Adrenal gland (tissue), 12 donors: ENCODE measurements around the gene CMTM5. TPM values are rescaled to one million over a fixed set of nuclear protein-coding genes. Genes with fewer than 3 reads are reported as not detected.

Source experiments
- DNase-seq, 7 donors: peaks; one replicate each; pipeline ENCODE4 v3.0.0-alpha.2; 2019 to 2020
- H3K27ac ChIP-seq, 5 donors: fragments of 200-600 bp; sonication (generic) in 4 of 5; 1 replicate in 3 of 5; 2 replicates in 2 of 5; pipeline versions ENCODE4 v1.5.1 to v1.8.0; 2016 to 2020; ENCODE audit warnings: mild to moderate bottlenecking in 1 of 5
- H3K27me3 ChIP-seq: fragments of 200-600 bp; 2 replicates; pipeline ENCODE4 v1.8.0; 2021
- H3K36me3 ChIP-seq, 2 donors: fragments of 200-600 bp; replicated peaks in 1 of 2; 1 replicate in 1 of 2; 2 replicates in 1 of 2; pipeline versions ENCODE4 v1.5.1 to v1.8.0; 2018 to 2022
- H3K4me1 ChIP-seq, 2 donors: fragments of 200-600 bp; replicated peaks in 1 of 2; 1 replicate in 1 of 2; 2 replicates in 1 of 2; pipeline versions ENCODE4 v1.5.1 to v1.8.0; 2018 to 2021
- H3K4me3 ChIP-seq, 4 donors: fragments of 200-600 bp; sonication (generic) in 3 of 4; one replicate each; pipeline ENCODE4 v1.5.1; 2016 to 2018
- H3K9me3 ChIP-seq, 3 donors: fragments of 200-600 bp; sonication (generic) in 1 of 3; replicated peaks in 1 of 3; 1 replicate in 2 of 3; 2 replicates in 1 of 3; pipeline versions ENCODE4 v1.5.1 to v1.8.0; 2016 to 2021
- POLR2A ChIP-seq, 2 donors: fragments of 450-650 bp; IDR thresholded peaks; one replicate each; pipeline ENCODE4 v1.6.1; 2017; ENCODE audit warnings: antibody characterized with exemption in 2 of 2, mild to moderate bottlenecking in 2 of 2, moderate library complexity in 1 of 2
- WGBS, 4 donors: extraction: QIAGEN DNeasy Blood & Tissue Kit in 2 of 4; methylation state at CpG; one replicate each; pipeline versions ENCODE4 v1.1.5 to v1.1.7; 2013 to 2017; 5-methylcytosine and 5-hydroxymethylcytosine counted together
- intact Hi-C, 2 donors: fragments of 100-400 bp; cut with DNase I; formaldehyde crosslinking; loops; one replicate each; pipeline versions ENCODE4 v1.14.1 to v1.15.0; 2022 to 2023
- polyA plus RNA-seq, 3 donors: library from polyadenylated mRNA; stranded (reverse); fragments of 200-250 nt in 2 of 3; fragments of 350-450 nt in 1 of 3; fragmentation: Illumina TruSeq in 1 of 3; extraction: RNeasy Lipid Tissue Mini Kit (QIAGEN cat#74804) in 1 of 3; gene quantifications; one replicate each; pipeline ENCODE4 v1.2.3, GENCODE V29; 2013 to 2014
- total RNA-seq, 9 donors: library from RNA; depleted of rRNA in 4 of 9; stranded (reverse); fragments of >200 nt in 4 of 9; fragments of 120-200 nt in 1 of 9; fragmentation: NEBNext Ultra II Directional in 1 of 9; extraction: Animal tissue kit (Norgen Biotek cat#: 25700) in 1 of 9; gene quantifications; one replicate each; pipeline versions ENCODE4 v1.1.0 to v1.2.4, GENCODE V29; 2013 to 2023
- TF ChIP-seq, protein P1 (sequence below), 6 experiments: fragments of 450-650 bp in 4 of 6; fragments of 200-600 bp in 2 of 6; sonication (generic) in 1 of 6; IDR thresholded peaks; 1 replicate in 5 of 6; 2 replicates in 1 of 6; pipeline versions ENCODE4 v1.5.1 to v1.8.0; 2016 to 2021; ENCODE audit warnings: antibody characterized with exemption in 6 of 6, mild to moderate bottlenecking in 2 of 6, moderate library complexity in 1 of 6
- donor health status: healthy with polysubstance abuse.
- donor health status: Bipolar disorder and iron deficiency.
- donor health status: DM: yes; HTN: yes; CAD: no.
- donor health status: DM: no; HTN: no; CAD: no.
- donor health status: DM: no; HTN: no; CAD: no.
- donor health status: DM: yes; HTN: yes; CAD: no.

The CMTM5 gene
- total and polyA plus RNA-seq, 12 donors, result 0.34 to 2.6 (median 0.89) TPM; not detected in 5

DNA sequence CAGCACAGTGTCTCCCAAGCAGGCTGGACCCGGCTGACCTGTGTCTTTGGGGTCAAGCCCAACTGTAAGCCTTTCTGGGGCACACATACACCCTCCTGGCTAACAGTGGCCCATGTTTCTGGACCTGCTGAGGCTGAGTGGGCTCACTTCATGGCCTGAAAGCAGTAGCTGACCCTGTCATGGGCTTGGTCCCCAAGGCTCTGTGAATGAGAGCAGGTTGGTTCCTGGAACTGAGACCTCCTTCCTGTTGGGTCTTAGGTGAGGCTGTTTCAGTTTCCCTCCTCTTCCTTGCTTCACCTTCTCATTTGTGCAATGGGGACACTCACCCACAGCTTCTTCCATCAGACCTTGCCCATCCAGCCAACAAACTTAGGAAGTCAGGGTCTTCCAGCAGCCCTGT is 5.0 kb upstream of the CMTM5 start:
- no peaks in the 10 kb centered on the region for H3K27me3 ChIP-seq
- TF ChIP-seq POLR2A (IDR thresholded peaks at IDR 0.05), result no peak
- TF ChIP-seq, protein P1, sequence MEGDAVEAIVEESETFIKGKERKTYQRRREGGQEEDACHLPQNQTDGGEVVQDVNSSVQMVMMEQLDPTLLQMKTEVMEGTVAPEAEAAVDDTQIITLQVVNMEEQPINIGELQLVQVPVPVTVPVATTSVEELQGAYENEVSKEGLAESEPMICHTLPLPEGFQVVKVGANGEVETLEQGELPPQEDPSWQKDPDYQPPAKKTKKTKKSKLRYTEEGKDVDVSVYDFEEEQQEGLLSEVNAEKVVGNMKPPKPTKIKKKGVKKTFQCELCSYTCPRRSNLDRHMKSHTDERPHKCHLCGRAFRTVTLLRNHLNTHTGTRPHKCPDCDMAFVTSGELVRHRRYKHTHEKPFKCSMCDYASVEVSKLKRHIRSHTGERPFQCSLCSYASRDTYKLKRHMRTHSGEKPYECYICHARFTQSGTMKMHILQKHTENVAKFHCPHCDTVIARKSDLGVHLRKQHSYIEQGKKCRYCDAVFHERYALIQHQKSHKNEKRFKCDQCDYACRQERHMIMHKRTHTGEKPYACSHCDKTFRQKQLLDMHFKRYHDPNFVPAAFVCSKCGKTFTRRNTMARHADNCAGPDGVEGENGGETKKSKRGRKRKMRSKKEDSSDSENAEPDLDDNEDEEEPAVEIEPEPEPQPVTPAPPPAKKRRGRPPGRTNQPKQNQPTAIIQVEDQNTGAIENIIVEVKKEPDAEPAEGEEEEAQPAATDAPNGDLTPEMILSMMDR (IDR thresholded peaks at IDR 0.05), result no peak
- 80 to 88% (median 84%) methylated on average over 1 of the region's 1 CpG for WGBS, 4 donors
- no peaks in the 10 kb centered on the region for H3K9me3 ChIP-seq
- DNase-seq, result no peak
- no peak overlapping the region for H3K27ac ChIP-seq
- peaks cover 0 to 1% of the 10 kb centered on the region in 2 donors for H3K4me1 ChIP-seq
- H3K4me3 ChIP-seq, result no peak overlapping the region
- intact Hi-C loops, result no loop called here
- no peaks in the 10 kb centered on the region for H3K36me3 ChIP-seq

- H3K36me3 ChIP-seq, result no peaks in the 10 kb centered on the region
- H3K27ac ChIP-seq, result no peak within 1 kb of the TSS
- no peak within 1 kb of the TSS for H3K4me3 ChIP-seq
- H3K4me1 ChIP-seq, result no peaks in the 10 kb centered on the region
- no peaks in the 10 kb centered on the region for H3K9me3 ChIP-seq
- 66 to 73% (median 71%) methylated on average over 2 of the region's 2 CpGs for WGBS, 4 donors
- no peaks in the 10 kb centered on the region for H3K27me3 ChIP-seq
- no peak for DNase-seq
- intact Hi-C loops, result no loop called here
- TF ChIP-seq, protein P1 (IDR thresholded peaks at IDR 0.05), result no peak
- TF ChIP-seq POLR2A (IDR thresholded peaks at IDR 0.05), result no peak
These were observed 4.3 kb upstream of the CMTM5 start, which contains the start of gene IL25 for GRCh38 chr14:23372509-23372908. Gene IL25 (plus strand): TSS chr14:23372809.

GRCh38 chr14:23373041-23373440 is 3.8 kb upstream of the CMTM5 start:
- Histone ChIP-seq H3K4me3 (no peak overlapping the region), H3K27me3 (no peaks in the 10 kb centered on the region), H3K27ac (no peak overlapping the region), H3K4me1 (no peaks in the 10 kb centered on the region), H3K36me3 (no peaks in the 10 kb centered on the region), H3K9me3 (no peaks in the 10 kb centered on the region)
- no peak for DNase-seq
- intact Hi-C loops, result no loop called here
- no peak for TF ChIP-seq POLR2A (IDR thresholded peaks at IDR 0.05)
- TF ChIP-seq, protein P1 (IDR thresholded peaks at IDR 0.05), result no peak
- WGBS, 4 donors, result 73 to 87% (median 81%) methylated on average over 2 to 3 of the region's 3 CpGs

DNA sequence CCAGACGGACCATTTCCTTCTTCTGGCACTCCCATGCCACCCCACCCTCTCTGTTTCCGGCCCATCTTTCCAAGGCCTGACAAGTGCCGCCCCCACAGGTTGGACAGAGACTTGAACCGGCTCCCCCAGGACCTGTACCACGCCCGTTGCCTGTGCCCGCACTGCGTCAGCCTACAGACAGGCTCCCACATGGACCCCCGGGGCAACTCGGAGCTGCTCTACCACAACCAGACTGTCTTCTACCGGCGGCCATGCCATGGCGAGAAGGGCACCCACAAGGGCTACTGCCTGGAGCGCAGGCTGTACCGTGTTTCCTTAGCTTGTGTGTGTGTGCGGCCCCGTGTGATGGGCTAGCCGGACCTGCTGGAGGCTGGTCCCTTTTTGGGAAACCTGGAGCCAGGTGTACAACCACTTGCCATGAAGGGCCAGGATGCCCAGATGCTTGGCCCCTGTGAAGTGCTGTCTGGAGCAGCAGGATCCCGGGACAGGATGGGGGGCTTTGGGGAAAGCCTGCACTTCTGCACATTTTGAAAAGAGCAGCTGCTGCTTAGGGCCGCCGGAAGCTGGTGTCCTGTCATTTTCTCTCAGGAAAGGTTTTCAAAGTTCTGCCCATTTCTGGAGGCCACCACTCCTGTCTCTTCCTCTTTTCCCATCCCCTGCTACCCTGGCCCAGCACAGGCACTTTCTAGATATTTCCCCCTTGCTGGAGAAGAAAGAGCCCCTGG is 1.2 kb upstream of the CMTM5 start:
- Histone ChIP-seq H3K36me3 (no peaks in the 10 kb centered on the region), H3K4me1 (no peaks in the 10 kb centered on the region), H3K27ac (no peak overlapping the region), H3K4me3 (no peak overlapping the region), H3K27me3 (no peaks in the 10 kb centered on the region), H3K9me3 (no peaks in the 10 kb centered on the region)
- intact Hi-C loops, result loop anchor here in 1 of 2 donors (5.0 kb wide), 1 partner anchor 108 kb away; no protein-coding TSS in a partner anchor
- no peak for TF ChIP-seq POLR2A (IDR thresholded peaks at IDR 0.05)
- TF ChIP-seq, protein P1 (IDR thresholded peaks at IDR 0.05), result no peak
- no peak for DNase-seq
- 84 to 88% (median 84%) methylated on average over 15 to 21 of the region's 21 CpGs for WGBS, 4 donors
